ENCODE measurements around the gene CLMP.

The CLMP gene

GRCh38 chr11:123209591-123209990, 14.5 kb upstream of the CLMP start:
- TF ChIP-seq EP300 (IDR thresholded peaks at IDR 0.05; ENCODE audit: borderline replicate concordance) (no peak), TEAD4 (IDR thresholded peaks at IDR 0.05) (no peak), CEBPB (IDR thresholded peaks at IDR 0.05) (no peak), RAD21 (IDR thresholded peaks at IDR 0.05; ENCODE audit: low read depth) (no peak), FOXM1 (IDR thresholded peaks at IDR 0.05; ENCODE audit: borderline replicate concordance, low read depth) (no peak), EGR1 (IDR thresholded peaks at IDR 0.05) (no peak), NFIC (IDR thresholded peaks at IDR 0.05) (no peak)
- TF ChIP-seq, protein P1, sequence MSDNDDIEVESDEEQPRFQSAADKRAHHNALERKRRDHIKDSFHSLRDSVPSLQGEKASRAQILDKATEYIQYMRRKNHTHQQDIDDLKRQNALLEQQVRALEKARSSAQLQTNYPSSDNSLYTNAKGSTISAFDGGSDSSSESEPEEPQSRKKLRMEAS (IDR thresholded peaks at IDR 0.05), result no peak

DNA sequence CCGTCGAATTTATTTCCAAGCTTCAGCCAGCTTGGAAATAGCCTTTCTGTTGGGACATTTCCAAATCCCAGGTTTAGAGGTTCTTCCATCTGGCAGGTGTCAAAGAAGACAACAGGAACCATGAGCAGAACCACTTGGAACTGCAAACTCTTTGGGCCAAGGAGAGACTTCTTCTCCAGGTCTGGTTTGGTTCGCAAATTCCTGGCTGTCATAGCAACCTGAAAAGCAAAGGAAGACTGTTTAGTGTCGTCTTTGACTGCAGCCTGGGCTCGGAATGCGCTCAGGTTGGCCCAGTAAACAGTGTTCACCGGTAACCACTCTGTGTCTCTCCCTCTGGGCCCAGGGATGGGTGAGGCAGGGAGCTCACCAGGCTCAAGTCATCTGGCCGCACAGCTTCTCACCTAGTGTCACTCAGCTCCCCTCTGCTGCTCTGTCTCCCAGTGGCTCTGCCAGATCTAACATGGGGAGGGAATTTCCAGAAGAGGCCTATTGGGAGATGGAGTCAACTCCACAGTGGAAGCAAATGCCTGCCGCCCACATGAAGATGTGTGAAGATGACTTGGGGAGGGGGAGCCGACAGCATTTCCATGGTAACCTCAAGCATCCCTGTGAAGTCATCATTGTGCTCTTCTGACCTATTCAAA, 11.9 kb upstream of the CLMP start:
- TF ChIP-seq, protein P1 (IDR thresholded peaks at IDR 0.05), result no peak
- TF ChIP-seq TCF12 (IDR thresholded peaks at IDR 0.05; ENCODE audit: low read depth) (no peak), YY1 (IDR thresholded peaks at IDR 0.05; ENCODE audit: low read depth) (no peak), EP300 (IDR thresholded peaks at IDR 0.05; ENCODE audit: borderline replicate concordance) (no peak), ZBTB7A (IDR thresholded peaks at IDR 0.05; ENCODE audit: low read depth) (no peak), FOXM1 (IDR thresholded peaks at IDR 0.05; ENCODE audit: borderline replicate concordance, low read depth) (no peak), CEBPB (IDR thresholded peaks at IDR 0.05) (no peak), NFIC (IDR thresholded peaks at IDR 0.05) (no peak), EGR1 (IDR thresholded peaks at IDR 0.05) (no peak), RAD21 (IDR thresholded peaks at IDR 0.05; ENCODE audit: low read depth) (no peak), TEAD4 (IDR thresholded peaks at IDR 0.05) (no peak), CREB1 (IDR thresholded peaks at IDR 0.05; ENCODE audit: low read depth) (no peak), TAF1 (IDR thresholded peaks at IDR 0.05; ENCODE audit: low read depth) (no peak)
- TF ChIP-seq, protein P2, sequence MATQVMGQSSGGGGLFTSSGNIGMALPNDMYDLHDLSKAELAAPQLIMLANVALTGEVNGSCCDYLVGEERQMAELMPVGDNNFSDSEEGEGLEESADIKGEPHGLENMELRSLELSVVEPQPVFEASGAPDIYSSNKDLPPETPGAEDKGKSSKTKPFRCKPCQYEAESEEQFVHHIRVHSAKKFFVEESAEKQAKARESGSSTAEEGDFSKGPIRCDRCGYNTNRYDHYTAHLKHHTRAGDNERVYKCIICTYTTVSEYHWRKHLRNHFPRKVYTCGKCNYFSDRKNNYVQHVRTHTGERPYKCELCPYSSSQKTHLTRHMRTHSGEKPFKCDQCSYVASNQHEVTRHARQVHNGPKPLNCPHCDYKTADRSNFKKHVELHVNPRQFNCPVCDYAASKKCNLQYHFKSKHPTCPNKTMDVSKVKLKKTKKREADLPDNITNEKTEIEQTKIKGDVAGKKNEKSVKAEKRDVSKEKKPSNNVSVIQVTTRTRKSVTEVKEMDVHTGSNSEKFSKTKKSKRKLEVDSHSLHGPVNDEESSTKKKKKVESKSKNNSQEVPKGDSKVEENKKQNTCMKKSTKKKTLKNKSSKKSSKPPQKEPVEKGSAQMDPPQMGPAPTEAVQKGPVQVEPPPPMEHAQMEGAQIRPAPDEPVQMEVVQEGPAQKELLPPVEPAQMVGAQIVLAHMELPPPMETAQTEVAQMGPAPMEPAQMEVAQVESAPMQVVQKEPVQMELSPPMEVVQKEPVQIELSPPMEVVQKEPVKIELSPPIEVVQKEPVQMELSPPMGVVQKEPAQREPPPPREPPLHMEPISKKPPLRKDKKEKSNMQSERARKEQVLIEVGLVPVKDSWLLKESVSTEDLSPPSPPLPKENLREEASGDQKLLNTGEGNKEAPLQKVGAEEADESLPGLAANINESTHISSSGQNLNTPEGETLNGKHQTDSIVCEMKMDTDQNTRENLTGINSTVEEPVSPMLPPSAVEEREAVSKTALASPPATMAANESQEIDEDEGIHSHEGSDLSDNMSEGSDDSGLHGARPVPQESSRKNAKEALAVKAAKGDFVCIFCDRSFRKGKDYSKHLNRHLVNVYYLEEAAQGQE (IDR thresholded peaks at IDR 0.05; ENCODE audit: low read depth), result no peak
- TF ChIP-seq, protein P3, sequence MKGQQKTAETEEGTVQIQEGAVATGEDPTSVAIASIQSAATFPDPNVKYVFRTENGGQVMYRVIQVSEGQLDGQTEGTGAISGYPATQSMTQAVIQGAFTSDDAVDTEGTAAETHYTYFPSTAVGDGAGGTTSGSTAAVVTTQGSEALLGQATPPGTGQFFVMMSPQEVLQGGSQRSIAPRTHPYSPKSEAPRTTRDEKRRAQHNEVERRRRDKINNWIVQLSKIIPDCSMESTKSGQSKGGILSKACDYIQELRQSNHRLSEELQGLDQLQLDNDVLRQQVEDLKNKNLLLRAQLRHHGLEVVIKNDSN (IDR thresholded peaks at IDR 0.05), result no peak

DNA sequence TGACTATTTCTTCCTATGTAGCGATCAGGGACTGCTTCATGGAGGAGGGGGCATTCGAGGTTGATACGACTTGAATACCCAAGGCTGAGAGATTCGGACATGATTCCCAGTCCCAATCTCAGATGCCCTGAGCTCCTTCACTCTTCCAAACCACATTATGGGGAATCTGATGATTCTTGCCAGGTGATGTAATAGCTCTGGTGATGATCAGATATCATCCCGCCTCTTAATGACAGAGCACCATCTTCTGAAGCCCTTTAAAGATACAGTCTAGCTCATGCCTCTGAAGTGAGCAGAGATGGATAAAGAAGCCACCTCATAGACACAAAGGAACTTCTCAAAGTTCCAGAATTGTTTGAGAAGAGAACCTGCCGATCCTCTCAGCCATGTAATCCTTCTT, 8.9 kb upstream of the CLMP start:
- no peak for TF ChIP-seq ZBTB7A (IDR thresholded peaks at IDR 0.05; ENCODE audit: low read depth)
- TF ChIP-seq CEBPB (IDR thresholded peaks at IDR 0.05), result no peak
- TF ChIP-seq, protein P1 (IDR thresholded peaks at IDR 0.05), result no peak
- no peak for TF ChIP-seq CREB1 (IDR thresholded peaks at IDR 0.05; ENCODE audit: low read depth)
- TF ChIP-seq TAF1 (IDR thresholded peaks at IDR 0.05; ENCODE audit: low read depth), result no peak
- TF ChIP-seq RAD21 (IDR thresholded peaks at IDR 0.05; ENCODE audit: low read depth), result no peak
- no peak for TF ChIP-seq NFIC (IDR thresholded peaks at IDR 0.05)
- no peak for TF ChIP-seq TEAD4 (IDR thresholded peaks at IDR 0.05)
- TF ChIP-seq EGR1 (IDR thresholded peaks at IDR 0.05), result no peak
- TF ChIP-seq, protein P2 (IDR thresholded peaks at IDR 0.05; ENCODE audit: low read depth), result no peak
- no peak for TF ChIP-seq EP300 (IDR thresholded peaks at IDR 0.05; ENCODE audit: borderline replicate concordance)
- TF ChIP-seq, protein P3 (IDR thresholded peaks at IDR 0.05), result no peak
- TF ChIP-seq TCF12 (IDR thresholded peaks at IDR 0.05; ENCODE audit: low read depth), result no peak

DNA sequence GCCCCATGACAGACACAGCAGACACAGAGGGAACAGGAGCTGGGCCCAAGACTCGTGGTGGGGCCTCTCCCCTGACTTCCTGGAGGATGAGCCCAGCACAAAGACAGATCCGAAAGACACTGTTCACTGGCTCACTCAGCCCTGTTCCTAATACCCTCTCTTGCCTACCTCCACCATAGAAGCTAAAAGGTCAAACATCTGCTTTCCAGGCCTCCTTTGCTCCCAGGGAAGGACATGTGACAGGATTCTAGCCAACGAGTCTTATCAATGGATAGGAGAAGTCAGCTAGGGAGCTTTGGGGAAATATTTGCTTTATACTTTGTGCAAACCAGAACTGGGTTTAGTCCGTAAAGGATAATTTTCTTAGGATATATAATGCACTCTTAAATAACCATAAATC, 8.4 kb upstream of the CLMP start:
- TF ChIP-seq YY1 (IDR thresholded peaks at IDR 0.05; ENCODE audit: low read depth) (no peak), TEAD4 (IDR thresholded peaks at IDR 0.05) (no peak), EGR1 (IDR thresholded peaks at IDR 0.05) (no peak), TAF1 (IDR thresholded peaks at IDR 0.05; ENCODE audit: low read depth) (no peak), FOXM1 (IDR thresholded peaks at IDR 0.05; ENCODE audit: borderline replicate concordance, low read depth) (no peak), TCF12 (IDR thresholded peaks at IDR 0.05; ENCODE audit: low read depth) (no peak), ZBTB7A (IDR thresholded peaks at IDR 0.05; ENCODE audit: low read depth) (no peak), RAD21 (IDR thresholded peaks at IDR 0.05; ENCODE audit: low read depth) (no peak)
- TF ChIP-seq, protein P1 (IDR thresholded peaks at IDR 0.05), result no peak
- TF ChIP-seq, protein P3 (IDR thresholded peaks at IDR 0.05), result no peak
- TF ChIP-seq, protein P2 (IDR thresholded peaks at IDR 0.05; ENCODE audit: low read depth), result no peak
